ENCODE data around the gene RFT1.

RFT1 gene

GRCh38 chr3:53126601-53127000, 3.6 kb downstream of the RFT1 start:
- no peak for DNase-seq (ENCODE audit: low read depth)

- no peak for DNase-seq (ENCODE audit: low read depth)
These were observed 6.3 kb downstream of the RFT1 start for GRCh38 chr3:53123953-53124352.

GRCh38 chr3:53123510-53123909, 6.7 kb downstream of the RFT1 start:
- DNase-seq (ENCODE audit: low read depth) = no peak

- DNase-seq (ENCODE audit: low read depth) = no peak
These were observed 7.3 kb downstream of the RFT1 start for GRCh38 chr3:53122933-53123305.

GRCh38 chr3:53122255-53122932, 7.8 kb downstream of the RFT1 start:
- DNase-seq (ENCODE audit: low read depth) = no peak

GRCh38 chr3:53120336-53120735, 9.9 kb downstream of the RFT1 start:
- DNase-seq (ENCODE audit: low read depth) = no peak

GRCh38 chr3:53116956-53117355, 13.3 kb downstream of the RFT1 start:
- no peak for DNase-seq (ENCODE audit: low read depth)

GRCh38 chr3:53114412-53115074, 15.7 kb downstream of the RFT1 start:
- DNase-seq (ENCODE audit: low read depth) = no peak

GRCh38 chr3:53114011-53114400, 16.2 kb downstream of the RFT1 start:
- no peak for DNase-seq (ENCODE audit: low read depth)

- DNase-seq (ENCODE audit: low read depth) = no peak
These were observed 16.8 kb downstream of the RFT1 start for GRCh38 chr3:53113293-53114010.

- DNase-seq (ENCODE audit: low read depth) = no peak
These were observed 18.4 kb downstream of the RFT1 start for GRCh38 chr3:53111822-53112221.

- peak; percentile 58 for DNase-seq (ENCODE audit: low read depth)
These were observed 20.1 kb downstream of the RFT1 start for GRCh38 chr3:53109891-53110771.

GRCh38 chr3:53109190-53109589, 21.0 kb downstream of the RFT1 start:
- no peak for DNase-seq (ENCODE audit: low read depth)

- no peak for DNase-seq (ENCODE audit: low read depth)
These were observed 25.5 kb downstream of the RFT1 start for GRCh38 chr3:53104762-53105161.

GRCh38 chr3:53103397-53104296, 26.6 kb downstream of the RFT1 start:
- no peak for DNase-seq (ENCODE audit: low read depth)

- DNase-seq (ENCODE audit: low read depth) = no peak
These were observed 27.6 kb downstream of the RFT1 start for GRCh38 chr3:53102601-53103147.

- no peak for DNase-seq (ENCODE audit: low read depth)
These were observed 28.3 kb downstream of the RFT1 start for GRCh38 chr3:53101956-53102355.

- DNase-seq (ENCODE audit: low read depth) = no peak
These were observed 29.3 kb downstream of the RFT1 start for GRCh38 chr3:53100818-53101466.

GRCh38 chr3:53097887-53098286, 32.3 kb downstream of the RFT1 start:
- DNase-seq (ENCODE audit: low read depth) = no peak

- DNase-seq (ENCODE audit: low read depth) = no peak
These were observed 37.3 kb downstream of the RFT1 start for GRCh38 chr3:53092942-53093341.
